ENCODE measurements around the gene HAGHL. TPM values are rescaled to one million over a fixed set of nuclear protein-coding genes. Genes with fewer than 3 reads are reported as not detected.

The HAGHL gene
- polyA plus RNA-seq, 1 experiment: 7.0 TPM

GRCh38 chr16:766008-766819, 39.3 kb downstream of the HAGHL start:
- ChIA-PET CTCF (no interaction called here), POLR2A (no interaction called here)
- no peaks in the 10 kb centered on the region for H3K36me3 ChIP-seq (ENCODE audit: control insufficient read depth, insufficient read depth, low read length)
- no peak for TF ChIP-seq CTCF (IDR thresholded peaks at IDR 0.05; ENCODE audit: insufficient read depth, low read depth, low read length)
- DNase-seq (ENCODE audit: low read depth): no peak
- H3K27me3 ChIP-seq (ENCODE audit: control insufficient read depth, insufficient read depth, low read length): no peaks in the 10 kb centered on the region
- H3K4me3 ChIP-seq (ENCODE audit: low read depth, low read length): no peak overlapping the region

- DNase-seq (ENCODE audit: low read depth): no peak
- CTCF ChIA-PET: no interaction called here
Measured at GRCh38 chr16:766820-767640, 40.1 kb downstream of the HAGHL start.

GRCh38 chr16:767743-768235, 40.9 kb downstream of the HAGHL start:
- ChIA-PET CTCF (no interaction called here), POLR2A (no interaction called here)
- Histone ChIP-seq H3K4me3 (ENCODE audit: low read depth, low read length) (no peak overlapping the region), H3K27me3 (ENCODE audit: control insufficient read depth, insufficient read depth, low read length) (no peaks in the 10 kb centered on the region), H3K36me3 (ENCODE audit: control insufficient read depth, insufficient read depth, low read length) (no peaks in the 10 kb centered on the region)
- DNase-seq (ENCODE audit: low read depth): no peak
- no peak for TF ChIP-seq CTCF (IDR thresholded peaks at IDR 0.05; ENCODE audit: insufficient read depth, low read depth, low read length)

More at GRCh38 chr16:766820-767640, 40.1 kb downstream of the HAGHL start:
- POLR2A ChIA-PET: no interaction called here
- H3K27me3 ChIP-seq (ENCODE audit: control insufficient read depth, insufficient read depth, low read length): no peaks in the 10 kb centered on the region
- no peaks in the 10 kb centered on the region for H3K36me3 ChIP-seq (ENCODE audit: control insufficient read depth, insufficient read depth, low read length)
- TF ChIP-seq CTCF (IDR thresholded peaks at IDR 0.05; ENCODE audit: insufficient read depth, low read depth, low read length): no peak
- no peak overlapping the region for H3K4me3 ChIP-seq (ENCODE audit: low read depth, low read length)

- Histone ChIP-seq H3K4me3 (ENCODE audit: low read depth, low read length) (no peak overlapping the region), H3K36me3 (ENCODE audit: control insufficient read depth, insufficient read depth, low read length) (no peaks in the 10 kb centered on the region), H3K27me3 (ENCODE audit: control insufficient read depth, insufficient read depth, low read length) (no peaks in the 10 kb centered on the region)
- ChIA-PET CTCF (no interaction called here), POLR2A (no interaction called here)
- DNase-seq (ENCODE audit: low read depth): no peak
- TF ChIP-seq CTCF (IDR thresholded peaks at IDR 0.05; ENCODE audit: insufficient read depth, low read depth, low read length): no peak
Measured at GRCh38 chr16:768428-768827, 41.5 kb downstream of the HAGHL start.

- H3K27me3 ChIP-seq (ENCODE audit: control insufficient read depth, insufficient read depth, low read length): no peaks in the 10 kb centered on the region
- CTCF ChIA-PET: interaction anchor here (1.0 to 1.2 kb wide), 2 partner anchors 12 to 16 kb away, joined by 3 to 5 read pairs; no protein-coding TSS in a partner anchor
- H3K36me3 ChIP-seq (ENCODE audit: control insufficient read depth, insufficient read depth, low read length): no peaks in the 10 kb centered on the region
- no peak overlapping the region for H3K4me3 ChIP-seq (ENCODE audit: low read depth, low read length)
- no peak for TF ChIP-seq CTCF (IDR thresholded peaks at IDR 0.05; ENCODE audit: insufficient read depth, low read depth, low read length)
- DNase-seq (ENCODE audit: low read depth): no peak
- POLR2A ChIA-PET: no interaction called here
Measured at GRCh38 chr16:769184-769784, 42.4 kb downstream of the HAGHL start.

Measured in BJ (cell line).